ENCODE measurements around the gene ITGAX. TPM values are rescaled to one million over a fixed set of nuclear protein-coding genes. Genes with fewer than 3 reads are reported as not detected.

Gene ITGAX
- total and polyA plus RNA-seq, 2 donors (not counting 1 experiment from before 2014, with no cell fraction given), result 48.0 to 78.8 TPM

DNA sequence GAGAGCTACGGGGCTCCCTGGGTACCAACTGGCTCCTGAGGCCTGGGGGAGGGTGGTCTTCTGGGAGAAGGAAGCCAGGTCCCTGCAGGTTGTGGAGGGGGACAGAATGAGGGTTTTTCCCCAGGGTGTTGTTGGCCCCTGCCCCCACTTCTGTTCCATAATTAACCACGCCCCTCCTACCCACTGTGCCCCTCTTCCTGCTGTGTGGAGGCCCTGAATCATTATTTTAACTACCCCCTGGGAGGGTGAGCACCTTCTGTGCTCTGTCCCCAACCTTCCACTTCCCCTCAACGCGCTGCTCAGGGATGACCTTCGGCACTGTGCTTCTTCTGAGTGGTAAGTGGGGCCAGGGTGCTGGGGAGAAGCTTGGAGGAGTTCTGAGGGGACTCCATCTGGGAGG, 38.1 kb downstream of the ITGAX start, which contains the start of gene ITGAD:
TSS of gene ITGAD (plus strand) at position 280 of the 400 bp plus-strand sequence. CDS start at position 306, 26 bp downstream.
- Histone ChIP-seq H3K79me2 (ENCODE audit: control insufficient read depth, insufficient read depth, low read length) (no peaks in the 10 kb centered on the region), H3K4me3 (ENCODE audit: control extremely low read depth in 1 of 5, extremely low read depth in 1 of 5, insufficient read depth in 1 of 5, low read depth in 2 of 5, low read length in 4 of 5) (no peak within 1 kb of the TSS), H3K9ac (ENCODE audit: low read length) (no peak within 1 kb of the TSS), H4K20me1 (ENCODE audit: control insufficient read depth, insufficient read depth, low read length, poor library complexity, severe bottlenecking) (no peaks in the 10 kb centered on the region), H3K27me3 (replicated peaks in 1 of 4; ENCODE audit: control extremely low read depth in 1 of 4, control insufficient read depth in 3 of 4, insufficient read depth in 4 of 4, low read length in 3 of 4) (peaks cover 0 to 3% (median 0%) of the 10 kb centered on the region in 4 experiments), H3K36me3 (replicated peaks in 1 of 2; ENCODE audit: control extremely low read depth in 1 of 2, control insufficient read depth in 1 of 2, extremely low read depth in 1 of 2, insufficient read depth in 2 of 2, low read length in 1 of 2) (no peaks in the 10 kb centered on the region), H2AFZ (ENCODE audit: insufficient read depth, low read depth, low read length, poor library complexity, severe bottlenecking) (no peak within 1 kb of the TSS), H3K9me3 (ENCODE audit: control extremely low read depth in 1 of 3, control insufficient read depth in 2 of 3, insufficient read depth in 1 of 3, low read length in 2 of 3) (no peaks in the 10 kb centered on the region), H3K4me2 (replicated peaks; ENCODE audit: low read depth, low read length, poor library complexity, severe bottlenecking) (no peak within 1 kb of the TSS), H3K4me1 (ENCODE audit: control insufficient read depth in 2 of 2, insufficient read depth in 2 of 2, low read length in 2 of 2) (no peaks in the 10 kb centered on the region), H3K27ac (ENCODE audit: low read length in 2 of 2) (no peak within 1 kb of the TSS)
- POLR2A ChIA-PET, result no interaction called here
- 10% methylated on average over 3 of the region's 5 CpGs for WGBS (ENCODE audit: insufficient coverage)
- TF ChIP-seq, protein P1, sequence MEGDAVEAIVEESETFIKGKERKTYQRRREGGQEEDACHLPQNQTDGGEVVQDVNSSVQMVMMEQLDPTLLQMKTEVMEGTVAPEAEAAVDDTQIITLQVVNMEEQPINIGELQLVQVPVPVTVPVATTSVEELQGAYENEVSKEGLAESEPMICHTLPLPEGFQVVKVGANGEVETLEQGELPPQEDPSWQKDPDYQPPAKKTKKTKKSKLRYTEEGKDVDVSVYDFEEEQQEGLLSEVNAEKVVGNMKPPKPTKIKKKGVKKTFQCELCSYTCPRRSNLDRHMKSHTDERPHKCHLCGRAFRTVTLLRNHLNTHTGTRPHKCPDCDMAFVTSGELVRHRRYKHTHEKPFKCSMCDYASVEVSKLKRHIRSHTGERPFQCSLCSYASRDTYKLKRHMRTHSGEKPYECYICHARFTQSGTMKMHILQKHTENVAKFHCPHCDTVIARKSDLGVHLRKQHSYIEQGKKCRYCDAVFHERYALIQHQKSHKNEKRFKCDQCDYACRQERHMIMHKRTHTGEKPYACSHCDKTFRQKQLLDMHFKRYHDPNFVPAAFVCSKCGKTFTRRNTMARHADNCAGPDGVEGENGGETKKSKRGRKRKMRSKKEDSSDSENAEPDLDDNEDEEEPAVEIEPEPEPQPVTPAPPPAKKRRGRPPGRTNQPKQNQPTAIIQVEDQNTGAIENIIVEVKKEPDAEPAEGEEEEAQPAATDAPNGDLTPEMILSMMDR (IDR thresholded peaks at IDR 0.05), result no peak
- no peak for TF ChIP-seq EZH2 (IDR thresholded peaks at IDR 0.05; ENCODE audit: borderline replicate concordance, insufficient read depth, low read depth, low read length, poor library complexity, severe bottlenecking)
- CTCF ChIA-PET, result interaction anchor here (1.2 kb wide), 1 partner anchor 10 kb away, joined by 4 read pairs; no protein-coding TSS in a partner anchor
- Mint-ChIP-seq H3K27me3 (peaks cover 13% of the 10 kb centered on the region), H3K4me1 (no peaks in the 10 kb centered on the region), H3K9me3 (ENCODE audit: insufficient read depth) (no peaks in the 10 kb centered on the region), H3K4me3 (no peak within 1 kb of the TSS), H3K27ac (no peak within 1 kb of the TSS)
- DNase-seq (no peak), ATAC-seq (ENCODE audit: low read depth) (no peak)
- intact Hi-C loops (cut with micrococcal nuclease), result no loop called here

DNA sequence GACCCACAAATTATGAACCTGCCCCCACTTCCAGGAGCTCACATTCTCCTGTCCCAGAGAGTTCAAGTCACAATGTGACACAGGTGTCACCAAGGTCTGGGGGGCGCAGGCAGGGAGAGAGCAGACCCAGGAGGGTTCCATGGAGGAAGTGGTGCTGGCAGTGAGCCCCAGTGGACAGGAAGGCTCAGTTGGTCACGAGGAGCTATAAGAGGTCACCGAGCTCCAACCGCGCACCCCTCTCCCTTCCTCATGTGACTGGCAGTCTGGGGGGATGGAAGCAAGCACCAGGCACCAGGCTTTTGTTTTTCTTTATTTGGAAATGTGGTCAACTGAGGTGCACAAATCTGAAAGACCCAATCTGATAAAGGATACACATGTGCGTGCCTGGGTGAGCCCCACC, 40.7 kb downstream of the ITGAX start:
- Histone ChIP-seq H3K27me3 (replicated peaks in 1 of 4; ENCODE audit: control extremely low read depth in 1 of 4, control insufficient read depth in 3 of 4, insufficient read depth in 4 of 4, low read length in 3 of 4) (peaks cover 0 to 3% (median 0%) of the 10 kb centered on the region in 4 experiments), H3K4me1 (ENCODE audit: control insufficient read depth in 2 of 2, insufficient read depth in 2 of 2, low read length in 2 of 2) (peaks cover 0 to 7% of the 10 kb centered on the region in 2 donors), H3K4me3 (ENCODE audit: control extremely low read depth in 1 of 5, extremely low read depth in 1 of 5, insufficient read depth in 1 of 5, low read depth in 2 of 5, low read length in 4 of 5) (no peak overlapping the region), H3K9me3 (ENCODE audit: control extremely low read depth in 1 of 3, control insufficient read depth in 2 of 3, insufficient read depth in 1 of 3, low read length in 2 of 3) (peaks cover 0 to 13% (median 6%) of the 10 kb centered on the region in 3 donors), H4K20me1 (ENCODE audit: control insufficient read depth, insufficient read depth, low read length, poor library complexity, severe bottlenecking) (no peaks in the 10 kb centered on the region), H3K27ac (ENCODE audit: low read length in 2 of 2) (no peak overlapping the region), H3K36me3 (replicated peaks in 1 of 2; ENCODE audit: control extremely low read depth in 1 of 2, control insufficient read depth in 1 of 2, extremely low read depth in 1 of 2, insufficient read depth in 2 of 2, low read length in 1 of 2) (no peaks in the 10 kb centered on the region), H3K9ac (ENCODE audit: low read length) (no peak overlapping the region), H3K4me2 (replicated peaks; ENCODE audit: low read depth, low read length, poor library complexity, severe bottlenecking) (no peak overlapping the region), H2AFZ (ENCODE audit: insufficient read depth, low read depth, low read length, poor library complexity, severe bottlenecking) (no peak overlapping the region), H3K79me2 (ENCODE audit: control insufficient read depth, insufficient read depth, low read length) (no peaks in the 10 kb centered on the region)
- DNase-seq, result no peak
- H3K4me3 Mint-ChIP-seq, result no peak overlapping the region
- peaks cover 7% of the 10 kb centered on the region for H3K27me3 Mint-ChIP-seq
- H3K4me1 Mint-ChIP-seq, result peaks cover 12% of the 10 kb centered on the region
- H3K9me3 Mint-ChIP-seq (ENCODE audit: insufficient read depth), result no peaks in the 10 kb centered on the region
- ATAC-seq (ENCODE audit: low read depth), result no peak
- no peak overlapping the region for H3K27ac Mint-ChIP-seq
- TF ChIP-seq, protein P1 (IDR thresholded peaks at IDR 0.05), result no peak
- no peak for TF ChIP-seq EZH2 (IDR thresholded peaks at IDR 0.05; ENCODE audit: borderline replicate concordance, insufficient read depth, low read depth, low read length, poor library complexity, severe bottlenecking)
- POLR2A ChIA-PET, result no interaction called here
- CTCF ChIA-PET, result interaction anchor here (1.5 kb wide), 1 partner anchor 13 kb away, joined by 4 read pairs; no protein-coding TSS in a partner anchor
- 66% methylated on average over 2 of the region's 6 CpGs for WGBS (ENCODE audit: insufficient coverage)
- intact Hi-C loops (cut with micrococcal nuclease), result no loop called here
